ENCODE data around the gene HLA-A.
A peak's percentile ranks its signal among the peaks of the same experiment; 100 is the strongest.
"Not testable (repeated sequence)": the region's sequence is repeated elsewhere in the genome, so short reads cannot be mapped to it uniquely, and the experiment has no call there.

The HLA-A gene

DNA sequence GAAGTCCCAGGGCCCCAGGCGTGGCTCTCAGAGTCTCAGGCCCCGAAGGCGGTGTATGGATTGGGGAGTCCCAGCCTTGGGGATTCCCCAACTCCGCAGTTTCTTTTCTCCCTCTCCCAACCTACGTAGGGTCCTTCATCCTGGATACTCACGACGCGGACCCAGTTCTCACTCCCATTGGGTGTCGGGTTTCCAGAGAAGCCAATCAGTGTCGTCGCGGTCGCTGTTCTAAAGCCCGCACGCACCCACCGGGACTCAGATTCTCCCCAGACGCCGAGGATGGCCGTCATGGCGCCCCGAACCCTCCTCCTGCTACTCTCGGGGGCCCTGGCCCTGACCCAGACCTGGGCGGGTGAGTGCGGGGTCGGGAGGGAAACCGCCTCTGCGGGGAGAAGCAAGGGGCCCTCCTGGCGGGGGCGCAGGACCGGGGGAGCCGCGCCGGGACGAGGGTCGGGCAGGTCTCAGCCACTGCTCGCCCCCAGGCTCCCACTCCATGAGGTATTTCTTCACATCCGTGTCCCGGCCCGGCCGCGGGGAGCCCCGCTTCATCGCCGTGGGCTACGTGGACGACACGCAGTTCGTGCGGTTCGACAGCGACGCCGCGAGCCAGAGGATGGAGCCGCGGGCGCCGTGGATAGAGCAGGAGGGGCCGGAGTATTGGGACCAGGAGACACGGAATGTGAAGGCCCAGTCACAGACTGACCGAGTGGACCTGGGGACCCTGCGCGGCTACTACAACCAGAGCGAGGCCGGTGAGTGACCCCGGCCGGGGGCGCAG is at the start of gene HLA-A:
HLA-A (plus strand) TSS at position 258 of the 778 bp plus-strand sequence; CDS start at position 280, 22 bp downstream.
- DNase-seq, result peak; percentile 84

DNA sequence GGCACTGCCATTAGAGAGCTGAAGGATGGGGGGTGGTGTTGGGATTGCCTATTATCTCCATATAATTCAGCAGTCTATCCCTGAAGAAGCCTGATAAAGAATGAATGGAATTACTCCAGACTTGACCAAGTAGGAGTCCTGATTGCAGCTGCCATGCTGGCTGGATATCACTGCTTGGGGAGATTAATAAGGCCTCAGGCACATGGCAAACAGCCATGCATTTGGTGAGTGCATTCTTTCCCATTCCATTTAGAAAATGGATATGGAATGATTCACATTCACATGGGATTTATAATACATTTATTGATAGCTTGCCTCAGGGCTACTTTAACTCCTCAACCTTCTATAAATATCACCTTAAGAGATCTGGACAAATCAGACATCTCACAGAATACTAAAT is 49.6 kb upstream of the HLA-A start:
- no peak for DNase-seq

DNA sequence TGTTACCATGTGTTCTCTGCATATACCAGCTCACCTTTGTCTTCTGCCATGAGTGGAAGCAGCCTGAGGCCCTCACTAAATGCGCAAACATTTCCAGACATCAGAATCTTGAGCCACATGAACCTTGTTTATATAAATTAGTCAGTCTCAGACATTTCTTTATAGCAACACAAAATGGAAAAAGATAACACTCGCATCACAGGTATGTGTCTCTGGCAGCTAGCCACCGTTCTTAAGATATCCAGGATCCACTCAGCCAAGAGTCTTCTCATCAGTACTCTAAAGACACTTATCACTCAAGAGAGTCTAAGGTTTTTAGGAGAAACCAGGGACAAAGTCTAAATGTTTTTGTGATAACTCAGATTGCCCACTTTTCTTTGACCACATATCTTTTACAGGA is 43.1 kb upstream of the HLA-A start:
- DNase-seq, result no peak

DNA sequence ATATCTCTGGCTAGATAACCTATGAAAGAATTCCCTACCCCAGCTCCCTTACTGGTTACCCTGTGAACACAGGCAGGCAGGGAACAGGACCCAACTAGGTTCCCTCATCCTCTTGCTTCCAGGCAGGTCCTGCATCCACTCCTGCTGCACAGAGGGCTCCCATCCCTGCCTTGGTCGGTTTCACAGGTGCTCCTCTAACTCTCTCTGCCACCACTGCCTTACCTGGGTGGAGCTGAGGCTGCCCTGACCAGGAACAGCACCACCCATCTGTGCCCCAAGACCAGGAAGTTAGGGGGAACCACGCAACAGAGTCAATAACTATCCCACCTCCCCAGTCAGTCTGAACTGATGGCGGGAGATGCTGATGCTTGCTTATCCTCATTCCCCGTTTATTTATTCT is 37.0 kb upstream of the HLA-A start:
- DNase-seq, result no peak

DNA sequence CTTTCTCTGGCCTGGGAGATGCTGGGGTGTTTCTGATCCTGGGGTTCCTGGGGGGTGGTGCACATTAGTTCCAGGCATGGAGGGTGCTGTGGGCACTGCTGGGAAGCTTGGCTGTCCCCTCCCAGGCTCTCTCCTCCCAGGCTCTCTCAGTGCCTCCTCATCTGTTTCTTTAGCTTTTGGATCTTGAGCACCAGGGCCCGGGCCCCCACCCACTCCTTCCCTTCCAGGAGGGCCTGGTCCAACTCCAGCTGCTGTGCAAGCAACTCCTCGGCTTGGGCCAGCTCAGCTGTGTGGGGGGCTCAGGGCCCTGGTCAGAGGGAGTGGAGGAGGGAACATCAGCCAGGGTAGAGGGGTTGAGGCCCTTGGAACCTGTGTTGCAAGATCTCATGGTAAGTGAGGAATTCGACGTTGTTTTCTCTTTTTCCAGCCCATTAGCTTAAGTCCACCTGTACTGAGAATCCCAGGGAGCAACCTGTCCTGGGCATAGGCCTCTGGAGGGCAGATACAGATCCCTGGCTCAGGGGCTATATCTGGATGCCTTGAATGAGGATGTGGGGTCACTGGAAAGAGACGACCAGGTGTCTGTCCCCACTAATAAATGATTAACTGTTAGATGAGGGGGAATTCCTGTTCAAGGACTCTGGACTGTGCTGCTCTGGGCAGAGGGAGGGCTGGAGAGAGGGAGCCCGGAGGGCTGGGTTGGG is 34.5 kb upstream of the HLA-A start:
- DNase-seq, result no peak

DNA sequence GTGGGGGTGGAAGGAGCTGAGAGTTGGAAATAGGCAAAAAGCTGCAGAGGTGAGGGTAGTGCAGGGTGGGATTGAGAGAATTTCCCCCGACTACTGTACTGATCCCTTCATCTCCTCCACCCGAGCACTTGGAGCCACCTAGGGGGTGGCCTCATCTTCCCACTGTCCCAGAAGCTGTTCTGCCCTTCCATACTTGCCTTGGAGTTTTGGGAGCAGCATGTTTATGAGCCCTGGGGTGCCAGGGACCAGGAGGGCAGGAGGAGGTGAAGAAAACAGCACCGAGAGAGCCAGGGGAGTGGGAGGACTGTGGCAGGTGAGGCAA is 34.0 kb upstream of the HLA-A start:
- DNase-seq, result no peak

DNA sequence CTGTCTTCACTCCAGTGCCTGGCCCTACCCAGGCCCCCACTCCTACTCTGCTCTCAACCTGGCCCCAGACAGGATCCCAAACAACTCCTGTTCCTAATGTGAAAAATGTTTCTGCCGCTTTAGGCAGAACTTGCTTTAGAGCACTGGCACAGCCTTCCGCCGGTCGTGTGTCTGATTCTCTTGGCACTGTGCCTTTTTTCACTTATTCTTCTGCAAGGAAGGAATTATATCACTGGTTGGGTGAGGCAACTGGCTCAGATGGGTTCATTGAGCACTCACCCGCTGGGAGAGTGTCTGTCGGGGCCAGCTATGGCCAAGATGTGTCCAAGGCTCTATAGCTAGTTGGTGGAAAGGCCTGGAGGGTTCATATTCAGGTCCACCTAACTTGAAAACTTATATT is 33.6 kb upstream of the HLA-A start:
- DNase-seq, result no peak

DNA sequence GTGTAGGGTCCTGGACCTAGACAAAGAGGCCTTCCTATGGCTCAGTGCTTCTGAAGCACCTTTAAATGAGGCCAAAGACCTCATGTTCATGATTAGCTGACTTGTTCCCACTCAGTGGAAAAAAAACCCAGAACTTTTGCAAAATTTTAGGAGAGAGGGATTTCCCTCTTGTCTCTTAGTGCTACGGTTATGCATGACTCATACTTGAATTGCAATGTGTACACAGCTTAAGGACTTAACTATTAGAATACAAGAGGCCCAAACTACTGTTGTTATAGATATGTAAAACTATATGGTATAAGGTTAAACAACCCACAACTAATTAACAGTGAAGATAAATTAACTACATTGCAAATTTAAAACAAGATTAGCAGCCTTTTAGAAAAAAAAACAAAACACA is 32.3 kb upstream of the HLA-A start:
- no peak for DNase-seq

DNA sequence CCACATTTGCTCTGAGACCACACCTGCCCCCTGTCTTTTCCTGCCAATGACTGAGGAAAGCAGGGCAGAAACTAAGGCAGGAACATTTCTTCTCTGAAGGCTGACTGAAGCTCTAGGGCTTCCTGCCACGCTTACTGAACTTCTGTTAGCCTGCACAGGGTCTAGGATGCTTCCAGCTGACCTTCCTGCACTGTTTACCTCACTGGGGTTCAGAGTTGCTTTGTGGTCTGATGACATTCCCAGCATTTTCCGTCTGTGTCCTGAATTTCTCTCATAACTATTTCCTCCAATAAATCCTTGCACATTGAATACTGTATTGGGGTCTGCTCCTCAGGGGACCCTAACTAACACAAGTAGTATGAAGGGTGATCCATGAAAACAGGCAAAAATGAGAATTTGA is 29.5 kb upstream of the HLA-A start:
- no peak for DNase-seq

DNA sequence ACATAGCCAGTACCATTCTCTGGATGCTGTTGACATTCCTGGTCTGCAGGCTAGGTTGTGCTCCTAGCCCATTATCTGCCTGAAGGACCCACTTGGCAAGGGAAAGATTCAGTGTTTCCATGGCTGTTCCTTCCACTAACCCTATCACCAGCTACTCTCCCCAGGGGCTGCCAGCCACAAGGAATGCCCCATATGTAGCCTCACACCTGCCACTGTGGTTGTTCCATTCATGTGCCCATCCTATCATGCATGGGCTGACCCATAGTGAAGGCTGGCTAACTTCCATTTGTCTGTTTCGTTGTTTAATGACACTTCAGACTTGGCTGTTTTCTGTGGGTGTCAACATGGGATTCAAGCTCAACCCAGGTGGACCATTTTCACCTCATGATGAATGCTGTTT is 25.6 kb upstream of the HLA-A start:
- peak; percentile 43 for DNase-seq

DNA sequence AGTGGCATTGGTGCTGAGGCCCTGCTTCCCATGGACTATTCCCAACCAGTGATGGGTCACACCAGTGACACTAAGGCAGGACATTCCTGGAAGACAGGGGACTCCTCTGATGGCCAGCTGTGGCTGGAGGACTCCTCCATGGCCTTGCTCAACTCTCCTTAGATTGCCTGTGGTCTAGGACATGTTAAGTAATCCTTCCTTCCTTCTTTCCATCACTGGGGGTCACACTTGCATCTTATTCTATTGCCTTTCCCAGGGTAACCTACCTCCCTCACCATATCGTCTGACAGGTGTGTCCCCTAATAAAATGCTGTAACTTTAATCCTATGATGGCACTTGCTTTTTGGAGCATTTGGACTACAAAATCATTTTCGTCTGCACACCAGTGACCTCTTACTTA is 24.5 kb upstream of the HLA-A start:
- DNase-seq, result no peak

DNA sequence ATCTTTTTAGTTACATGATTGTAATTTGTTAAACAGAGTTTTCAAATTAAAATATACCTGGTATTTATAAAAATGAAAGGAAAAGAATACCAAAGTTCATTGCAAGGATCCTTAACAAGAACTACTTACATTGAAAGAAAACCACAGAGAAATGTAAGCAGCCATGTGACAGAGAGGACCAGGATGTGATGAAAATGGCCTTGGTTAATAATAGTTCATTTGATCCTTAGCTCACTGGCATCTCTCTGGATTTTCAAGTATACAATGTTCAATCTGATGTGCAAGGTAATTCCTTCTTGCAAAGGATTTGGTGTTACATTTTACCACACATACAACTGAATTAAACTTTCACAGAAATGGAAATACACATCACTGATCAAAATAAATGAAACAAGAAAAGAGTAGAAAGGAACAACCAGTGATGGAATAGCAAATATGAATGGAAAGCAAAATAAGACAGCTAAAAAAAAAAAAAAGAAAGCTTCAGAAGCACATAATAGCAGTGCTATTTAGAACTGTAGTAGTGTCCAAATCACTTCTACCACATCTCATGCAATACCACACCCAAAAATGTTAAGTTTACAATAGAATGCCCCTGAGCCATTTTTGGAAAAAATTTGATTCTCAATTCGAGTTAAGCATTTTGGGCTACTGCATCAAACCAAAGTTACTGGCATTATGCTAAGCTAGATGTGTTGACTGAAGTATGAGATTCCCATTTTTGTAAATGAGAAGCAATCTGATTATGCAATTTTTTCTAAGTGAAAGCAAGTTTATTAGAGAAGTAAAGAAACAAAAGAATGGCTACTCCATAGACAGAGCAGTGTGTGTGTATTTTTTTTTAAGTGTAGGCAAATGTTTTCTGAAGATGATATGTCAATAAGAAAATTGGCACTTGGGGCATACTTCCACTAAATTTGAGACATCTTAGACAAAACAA is 22.6 kb upstream of the HLA-A start:
- no peak for DNase-seq

DNA sequence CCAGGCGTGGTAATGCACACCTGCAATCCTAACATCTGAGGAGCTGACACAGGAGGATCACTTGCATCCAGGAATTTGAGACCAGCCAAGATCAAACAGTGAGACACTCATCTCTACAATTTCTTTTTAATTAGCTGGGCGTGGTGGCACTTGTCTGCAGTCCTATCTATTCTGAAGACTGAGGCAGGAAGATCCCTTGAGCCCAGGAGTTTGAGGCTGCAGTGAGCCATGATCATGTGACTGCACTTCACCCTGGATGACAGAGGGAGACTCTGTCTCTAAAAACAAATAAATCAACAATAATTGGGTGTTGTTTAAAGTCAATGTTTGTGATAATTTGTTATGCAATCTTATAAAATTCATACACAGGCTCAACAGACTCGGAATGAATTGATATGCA is 18.0 kb upstream of the HLA-A start:
- DNase-seq, result no peak

DNA sequence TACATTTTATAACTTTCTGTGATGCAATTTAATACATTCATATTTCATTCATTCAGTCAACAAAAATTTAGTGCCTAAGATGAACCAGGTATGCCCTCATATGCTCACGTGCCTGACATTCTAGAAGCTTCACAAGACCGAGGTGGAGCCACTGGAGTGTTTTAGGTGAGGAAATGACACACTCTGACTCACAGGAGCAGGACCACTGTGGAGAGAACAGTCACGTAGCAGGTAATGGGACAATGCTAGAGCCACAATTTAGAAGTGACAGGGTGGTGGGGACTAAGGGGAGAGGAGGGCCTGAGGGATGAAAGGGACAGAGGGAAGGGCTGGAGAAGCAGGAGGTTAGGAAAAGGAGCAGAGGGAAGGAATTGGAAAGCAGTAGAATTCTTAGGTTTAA is 17.6 kb upstream of the HLA-A start:
- DNase-seq, result no peak

DNA sequence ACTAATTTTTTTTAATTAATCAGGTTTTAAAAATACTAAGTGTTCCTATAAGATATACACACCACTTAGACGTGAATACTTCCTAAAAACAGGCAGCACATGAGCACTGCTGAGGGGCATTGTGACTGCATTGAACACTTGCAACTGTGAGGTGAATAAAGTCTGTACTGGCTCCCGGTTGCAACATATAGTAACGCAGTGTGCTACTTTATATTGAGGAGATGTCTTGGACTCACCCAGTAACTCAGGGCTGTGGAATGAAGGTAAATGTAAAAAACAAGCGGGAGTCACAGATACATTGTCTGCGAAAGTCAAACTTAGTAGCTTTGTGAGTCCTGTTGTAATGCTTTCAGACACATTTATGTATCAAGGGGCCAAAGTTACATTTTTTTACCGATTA is 17.0 kb upstream of the HLA-A start:
- DNase-seq, result no peak

DNA sequence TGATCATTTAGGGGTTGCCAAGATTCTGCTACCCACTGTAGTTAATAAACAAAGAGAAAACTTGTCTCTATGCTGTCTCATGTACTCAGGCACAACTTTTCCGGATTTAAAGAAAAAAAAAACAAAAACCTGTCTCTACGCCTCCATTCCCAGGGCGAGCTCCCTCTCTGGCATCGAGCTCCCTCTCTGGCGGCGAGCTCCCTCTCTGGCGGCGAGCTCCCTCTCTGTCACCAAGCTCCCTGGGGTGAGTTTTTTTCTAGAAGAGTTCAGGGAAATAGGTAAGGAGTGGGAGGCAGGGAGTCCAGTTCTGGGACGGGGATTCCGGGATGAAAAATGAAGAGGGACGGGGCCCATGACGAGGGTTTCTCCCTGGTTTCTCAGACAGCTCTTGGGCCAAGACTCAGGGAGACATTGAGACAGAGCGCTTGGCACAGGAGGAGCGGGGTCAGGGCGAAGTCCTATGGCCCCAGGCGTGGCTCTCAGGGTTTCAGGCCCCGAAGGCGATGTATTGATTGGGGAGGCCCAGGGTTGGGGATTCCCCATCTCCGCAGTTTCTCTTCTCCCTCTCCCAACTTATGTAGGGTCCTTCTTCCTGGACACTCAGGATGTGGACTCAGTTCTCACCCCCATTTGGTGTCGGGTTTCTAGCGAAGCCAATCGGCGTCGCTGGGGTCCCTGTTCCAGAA is 16.5 kb upstream of the HLA-A start:
- DNase-seq, result no peak

DNA sequence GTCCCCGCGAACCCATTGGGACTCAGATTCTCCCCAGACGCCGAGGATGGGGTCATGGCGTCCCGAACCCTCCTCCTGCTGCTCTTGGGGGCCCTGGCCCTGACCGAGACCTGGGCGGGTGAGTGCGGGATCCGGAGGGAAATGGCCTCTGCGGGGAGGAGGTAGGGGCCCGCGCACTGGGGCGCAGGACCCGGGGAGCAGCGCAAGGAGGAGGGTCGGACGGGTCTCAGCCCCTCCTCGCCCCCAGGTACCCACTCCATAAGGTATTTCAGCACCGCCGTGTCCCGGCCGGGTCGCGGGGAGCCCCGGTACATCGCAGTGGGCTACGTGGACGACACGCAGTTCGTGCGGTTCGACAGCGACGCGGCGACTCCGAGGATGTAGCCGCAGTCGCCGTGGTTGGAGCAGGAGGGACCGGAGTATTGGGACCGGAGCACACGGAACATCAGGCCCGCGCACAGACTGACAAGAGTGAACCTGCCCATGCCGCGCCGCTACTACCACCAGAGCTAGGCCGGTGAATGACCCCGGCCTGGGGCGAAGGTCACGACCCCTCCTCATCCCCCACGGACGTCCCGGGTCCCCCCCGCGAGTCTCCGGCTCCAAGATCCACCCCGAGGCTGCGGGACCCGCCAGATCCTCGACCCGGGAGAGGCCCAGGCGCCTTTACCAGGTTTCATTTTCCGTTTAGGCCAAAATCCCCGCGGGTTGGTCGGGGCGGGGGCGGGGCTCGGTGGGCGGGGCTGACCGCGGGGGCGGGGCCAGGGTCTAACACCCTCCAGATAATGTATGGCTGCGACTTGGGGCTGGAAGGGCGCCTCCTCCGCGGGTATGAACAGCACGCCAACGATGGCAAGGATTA is 15.7 kb upstream of the HLA-A start:
- DNase-seq, result no peak

DNA sequence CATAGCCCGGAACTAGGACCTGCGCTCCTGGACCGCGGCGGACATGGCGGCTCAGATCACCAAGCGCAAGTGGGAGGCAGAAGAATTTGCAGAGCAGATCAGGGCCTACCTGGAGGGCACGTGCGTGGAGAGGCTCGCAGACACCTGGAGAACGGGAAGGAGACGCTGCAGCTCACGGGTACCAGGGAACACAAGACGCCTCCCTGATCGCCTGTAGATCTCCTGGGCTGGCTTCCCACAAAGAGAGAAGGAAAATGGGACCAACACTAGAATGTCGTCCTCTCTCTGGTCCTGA is 15.1 kb upstream of the HLA-A start:
- DNase-seq, result no peak

DNA sequence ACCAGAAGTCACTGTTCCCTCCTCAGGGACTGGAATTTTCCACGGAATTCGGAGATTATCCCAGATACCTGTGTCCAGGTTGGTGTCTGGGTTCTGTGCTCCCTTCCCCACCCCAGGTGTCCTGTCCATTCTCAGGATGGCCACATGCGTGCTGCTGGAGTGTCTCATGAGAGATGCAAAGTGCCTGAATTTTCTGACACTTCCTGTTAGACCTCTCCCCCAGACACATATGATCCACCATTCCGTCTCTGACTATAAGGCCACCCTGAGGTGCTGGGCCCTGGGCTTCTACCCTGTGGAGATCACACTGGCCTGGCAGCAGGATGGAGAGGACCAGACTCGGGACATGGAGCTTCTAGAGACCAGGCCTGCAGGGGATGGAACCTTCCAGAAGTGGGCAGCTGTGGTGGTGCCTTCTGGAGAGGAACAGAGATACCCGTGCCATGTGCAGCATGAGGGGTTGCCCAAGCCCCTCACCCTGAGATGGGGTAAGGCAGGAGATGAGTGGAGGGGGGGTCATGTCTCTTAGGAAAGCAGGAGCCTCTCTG is 14.4 kb upstream of the HLA-A start:
- no peak for DNase-seq

DNA sequence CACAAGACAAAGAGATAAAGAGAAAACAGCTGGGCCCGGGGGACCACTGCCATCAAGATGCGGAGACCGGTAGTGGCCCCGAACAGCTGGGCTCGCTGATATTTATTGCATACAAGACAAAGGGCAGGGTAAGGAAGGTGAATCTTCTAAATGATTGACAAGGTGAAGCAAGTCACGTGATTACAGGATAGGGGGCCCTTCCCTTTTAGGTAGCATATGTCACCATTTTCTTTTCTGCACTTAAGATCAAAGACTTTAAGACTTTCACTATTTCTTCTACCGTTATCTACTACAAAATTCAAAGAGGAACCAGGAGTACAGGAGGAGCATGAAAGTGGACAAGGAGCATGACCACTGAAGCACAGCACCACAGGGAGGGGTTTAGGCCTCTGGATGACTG is 12.3 kb upstream of the HLA-A start:
- DNase-seq, result not testable (repeated sequence)

DNA sequence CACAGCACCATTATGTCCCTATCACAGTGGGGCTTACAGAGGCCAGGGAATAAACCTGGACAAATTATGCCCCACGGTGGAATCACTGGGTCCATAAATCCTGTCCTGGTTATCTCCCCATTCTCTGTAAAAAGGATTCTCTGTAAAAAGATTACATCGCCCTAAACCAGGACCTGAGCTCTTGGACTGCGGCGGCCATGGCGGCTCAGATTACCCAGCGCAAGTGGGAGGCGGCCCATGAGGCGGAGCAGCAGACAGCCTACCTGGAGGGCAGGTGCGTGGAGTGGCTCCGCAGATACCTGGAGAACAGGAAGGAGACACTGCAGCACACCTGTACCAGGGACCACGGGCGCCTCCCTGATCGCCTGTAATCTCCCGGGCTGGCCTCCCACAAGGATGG is 8.4 kb upstream of the HLA-A start:
- no peak for DNase-seq

Measured in NCI-H1092 (cell line).